Progenitor cell of endocrine pancreas (in vitro differentiated cells): Measurements from ENCODE around the gene SAFB2. TPM values are rescaled to one million over a fixed set of nuclear protein-coding genes. Genes with fewer than 3 reads are reported as not detected.

Experiments used
- DNase-seq: peaks from one replicate; pipeline ENCODE4 v3.0.0; 2021; ENCODE audit warnings: low spot score; ENCODE audit not compliant: unreplicated experiment
- H3K27ac Mint-ChIP-seq: 2 replicates; pipeline ENCODE4 v1.8.0; 2021; ENCODE audit warnings: mild to moderate bottlenecking, moderate library complexity, mixed read lengths
- H3K27me3 Mint-ChIP-seq: 2 replicates; pipeline ENCODE4 v1.8.0; 2021; ENCODE audit warnings: mixed read lengths
- H3K36me3 Mint-ChIP-seq: 2 replicates; pipeline ENCODE4 v1.8.0; 2022; ENCODE audit warnings: mixed read lengths; ENCODE audit not compliant: insufficient read depth
- H3K4me1 Mint-ChIP-seq: 2 replicates; pipeline ENCODE4 v1.8.0; 2021; ENCODE audit warnings: low read depth, mixed read lengths
- H3K4me3 Mint-ChIP-seq: 2 replicates; pipeline ENCODE4 v1.8.0; 2021; ENCODE audit warnings: low read depth, mild to moderate bottlenecking, moderate library complexity, mixed read lengths
- H3K9me3 Mint-ChIP-seq: 2 replicates; pipeline ENCODE4 v1.8.0; 2021; ENCODE audit warnings: low read depth, mixed read lengths
- total RNA-seq: library from RNA; stranded (reverse); gene quantifications from 2 replicates; pipeline ENCODE4 v1.2.1, GENCODE V29; 2021
- TF ChIP-seq, protein P1 (sequence below): fragments of 200-600 bp; sonication (generic); IDR thresholded peaks from one replicate; pipeline ENCODE4 v1.5.0; 2021; ENCODE audit warnings: antibody characterized with exemption, mild to moderate bottlenecking; ENCODE audit not compliant: unreplicated experiment

Gene SAFB2
- total RNA-seq, 1 donor from 2014 or later = 107 TPM

DNA sequence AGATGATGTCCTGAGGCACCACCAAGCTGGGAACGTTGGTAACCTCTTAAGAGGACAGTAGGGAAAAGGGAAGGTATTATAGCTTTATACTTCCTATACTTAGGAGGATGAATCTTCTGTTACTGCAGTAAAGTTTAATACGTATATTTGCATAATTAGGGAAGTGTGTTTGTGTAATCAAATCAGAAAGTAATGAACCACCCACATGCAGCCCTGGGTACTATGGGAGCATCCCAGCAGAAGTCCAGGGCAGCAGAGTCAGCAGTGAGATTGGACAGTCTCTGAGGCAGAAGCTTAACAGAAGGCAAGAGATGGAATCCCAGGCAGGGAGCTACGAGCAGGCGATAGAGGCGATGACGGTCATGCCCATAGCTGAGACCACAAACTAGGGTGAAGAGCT lies 12.9 kb upstream of the SAFB2 start:
- TF ChIP-seq, protein P1, sequence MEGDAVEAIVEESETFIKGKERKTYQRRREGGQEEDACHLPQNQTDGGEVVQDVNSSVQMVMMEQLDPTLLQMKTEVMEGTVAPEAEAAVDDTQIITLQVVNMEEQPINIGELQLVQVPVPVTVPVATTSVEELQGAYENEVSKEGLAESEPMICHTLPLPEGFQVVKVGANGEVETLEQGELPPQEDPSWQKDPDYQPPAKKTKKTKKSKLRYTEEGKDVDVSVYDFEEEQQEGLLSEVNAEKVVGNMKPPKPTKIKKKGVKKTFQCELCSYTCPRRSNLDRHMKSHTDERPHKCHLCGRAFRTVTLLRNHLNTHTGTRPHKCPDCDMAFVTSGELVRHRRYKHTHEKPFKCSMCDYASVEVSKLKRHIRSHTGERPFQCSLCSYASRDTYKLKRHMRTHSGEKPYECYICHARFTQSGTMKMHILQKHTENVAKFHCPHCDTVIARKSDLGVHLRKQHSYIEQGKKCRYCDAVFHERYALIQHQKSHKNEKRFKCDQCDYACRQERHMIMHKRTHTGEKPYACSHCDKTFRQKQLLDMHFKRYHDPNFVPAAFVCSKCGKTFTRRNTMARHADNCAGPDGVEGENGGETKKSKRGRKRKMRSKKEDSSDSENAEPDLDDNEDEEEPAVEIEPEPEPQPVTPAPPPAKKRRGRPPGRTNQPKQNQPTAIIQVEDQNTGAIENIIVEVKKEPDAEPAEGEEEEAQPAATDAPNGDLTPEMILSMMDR = no peak
- H3K27ac Mint-ChIP-seq = peak overlapping the region; percentile 4
- no peaks in the 10 kb centered on the region for H3K9me3 Mint-ChIP-seq
- H3K4me1 Mint-ChIP-seq = peaks cover 5% of the 10 kb centered on the region
- H3K4me3 Mint-ChIP-seq = no peak overlapping the region
- DNase-seq = no peak
- no peaks in the 10 kb centered on the region for H3K27me3 Mint-ChIP-seq
- peaks cover 9% of the 10 kb centered on the region for H3K36me3 Mint-ChIP-seq

- peaks cover 17% of the 10 kb centered on the region for H3K36me3 Mint-ChIP-seq
- no peak overlapping the region for H3K27ac Mint-ChIP-seq
- no peaks in the 10 kb centered on the region for H3K9me3 Mint-ChIP-seq
- TF ChIP-seq, protein P1 = no peak
- DNase-seq = no peak
- peaks cover 8% of the 10 kb centered on the region for H3K4me1 Mint-ChIP-seq
- no peak overlapping the region for H3K4me3 Mint-ChIP-seq
- no peaks in the 10 kb centered on the region for H3K27me3 Mint-ChIP-seq
These were observed 10.1 kb upstream of the SAFB2 start for GRCh38 chr19:5632657-5633056.

DNA sequence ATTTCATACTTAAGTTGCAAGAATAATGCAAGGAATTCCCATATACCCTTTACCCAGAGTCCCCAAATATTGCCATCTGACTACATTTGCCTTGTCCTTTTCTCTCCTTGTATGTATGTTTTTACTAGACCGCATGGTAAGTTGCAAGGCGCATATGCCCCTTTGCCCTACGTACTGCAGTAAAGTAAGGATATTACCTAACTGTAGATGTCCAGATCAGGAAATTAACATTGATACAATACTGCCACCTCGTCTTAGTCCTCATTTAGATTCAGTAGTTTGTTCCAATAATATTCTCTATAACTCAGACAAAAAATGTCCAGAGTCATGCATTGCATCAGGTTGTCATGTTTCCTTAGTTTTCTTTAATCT lies 9.7 kb upstream of the SAFB2 start:
- Mint-ChIP-seq H3K9me3 (no peaks in the 10 kb centered on the region), H3K4me3 (no peak overlapping the region), H3K27me3 (no peaks in the 10 kb centered on the region), H3K27ac (peak overlapping the region; percentile 14), H3K36me3 (peaks cover 21% of the 10 kb centered on the region), H3K4me1 (peaks cover 11% of the 10 kb centered on the region)
- TF ChIP-seq, protein P1 = no peak
- DNase-seq = no peak

DNA sequence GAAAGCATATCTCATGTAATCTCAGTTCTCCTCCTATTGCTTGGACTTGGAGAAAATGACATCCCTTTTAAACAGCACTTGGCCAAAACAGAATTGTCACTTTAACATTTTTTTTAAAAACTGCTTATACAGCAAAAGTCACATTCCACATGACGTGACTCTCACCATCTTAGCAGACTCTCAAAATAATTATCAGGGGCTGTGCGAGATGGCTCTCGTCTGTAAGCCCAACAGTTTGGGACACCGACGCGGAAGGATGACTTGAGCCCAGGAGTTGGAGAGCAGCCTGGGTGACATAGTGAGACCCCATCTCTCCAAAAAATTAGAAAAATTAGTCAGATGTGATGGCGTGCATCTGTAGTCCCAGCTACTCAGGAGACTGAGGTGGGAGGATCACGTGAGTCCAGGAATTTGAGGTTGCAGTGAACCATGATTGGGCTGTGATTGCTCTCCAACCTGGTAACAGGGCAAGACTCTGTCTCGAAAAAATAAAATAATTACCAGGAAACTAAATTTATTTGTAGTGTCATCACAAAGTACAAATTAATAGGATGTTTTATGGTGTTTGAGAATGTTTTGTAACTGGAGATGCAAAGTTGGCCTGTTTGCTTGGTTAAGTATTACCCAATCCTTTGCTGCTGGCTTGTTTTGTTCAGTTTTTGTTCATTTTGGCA lies 9.1 kb upstream of the SAFB2 start:
- DNase-seq = no peak
- H3K36me3 Mint-ChIP-seq = peaks cover 21% of the 10 kb centered on the region
- no peaks in the 10 kb centered on the region for H3K27me3 Mint-ChIP-seq
- H3K4me1 Mint-ChIP-seq = peaks cover 11% of the 10 kb centered on the region
- H3K27ac Mint-ChIP-seq = no peak overlapping the region
- H3K9me3 Mint-ChIP-seq = no peaks in the 10 kb centered on the region
- no peak overlapping the region for H3K4me3 Mint-ChIP-seq
- TF ChIP-seq, protein P1 = no peak

- H3K27ac Mint-ChIP-seq = peak overlapping the region; percentile 70
- TF ChIP-seq, protein P1 = no peak
These were observed 6.4 kb upstream of the SAFB2 start for GRCh38 chr19:5628919-5629481.

More at GRCh38 chr19:5628919-5629481, 6.4 kb upstream of the SAFB2 start:
- Mint-ChIP-seq H3K9me3 (no peaks in the 10 kb centered on the region), H3K4me3 (no peak overlapping the region), H3K27me3 (no peaks in the 10 kb centered on the region), H3K36me3 (peaks cover 30% of the 10 kb centered on the region), H3K4me1 (peaks cover 32% of the 10 kb centered on the region)
- DNase-seq = no peak
